ENCODE results near the gene MSH5. TPM values are rescaled to one million over a fixed set of nuclear protein-coding genes. Genes with fewer than 3 reads are reported as not detected.

MSH5 gene
- total and polyA plus RNA-seq, 2 of the 13 experiments (the other 11 are each of a cell fraction or from before 2014, with no cell fraction given): 10.2 to 38.7 TPM

DNA sequence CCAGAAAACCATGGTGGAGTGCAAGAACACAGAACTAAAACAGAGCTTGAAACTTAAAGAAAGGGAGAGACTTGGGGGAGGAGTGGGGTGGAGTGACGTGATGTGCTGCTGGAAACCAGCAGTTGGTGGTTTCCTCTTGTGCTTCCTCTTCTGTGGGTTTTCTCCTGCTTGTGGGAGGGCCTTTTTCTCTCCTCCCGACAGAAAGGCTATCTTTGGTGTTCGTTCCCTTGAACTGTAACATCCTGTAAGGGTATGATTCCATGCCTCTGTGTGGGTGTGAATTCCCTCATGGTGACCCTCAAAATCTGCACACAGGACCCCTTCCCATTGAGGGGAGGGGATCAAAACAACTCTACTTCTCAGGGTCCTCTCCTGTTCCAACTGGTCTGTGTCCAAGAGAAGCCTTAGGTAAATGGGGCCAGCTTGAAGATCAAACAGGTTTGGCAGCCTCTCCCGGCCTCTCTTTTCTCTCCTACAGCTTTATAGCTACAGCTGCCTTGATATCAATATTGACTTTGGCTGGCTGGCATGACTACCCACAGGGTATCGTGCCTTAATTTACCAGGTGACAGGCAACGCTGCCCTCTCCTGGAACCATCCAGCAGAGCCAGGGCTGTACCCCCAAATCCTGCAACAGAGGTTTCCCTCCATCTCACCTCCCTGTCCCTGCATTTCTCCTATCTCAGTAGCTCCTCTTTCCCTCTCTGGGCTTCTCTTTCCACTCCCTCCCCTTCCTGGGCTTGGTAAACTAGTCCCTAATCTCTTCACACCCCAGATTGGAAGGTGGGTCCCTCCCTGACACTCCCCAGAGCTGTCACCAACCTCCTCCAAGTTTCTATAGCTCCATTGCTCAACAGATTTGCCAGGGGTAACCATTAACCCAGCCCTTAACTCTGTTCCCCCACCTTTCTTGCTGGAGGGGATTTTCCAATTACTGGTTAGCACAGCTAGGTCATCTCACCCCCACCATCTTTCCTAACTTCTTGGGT is 1.5 kb upstream of the MSH5 start (continued):
- TF ChIP-seq, protein P1, sequence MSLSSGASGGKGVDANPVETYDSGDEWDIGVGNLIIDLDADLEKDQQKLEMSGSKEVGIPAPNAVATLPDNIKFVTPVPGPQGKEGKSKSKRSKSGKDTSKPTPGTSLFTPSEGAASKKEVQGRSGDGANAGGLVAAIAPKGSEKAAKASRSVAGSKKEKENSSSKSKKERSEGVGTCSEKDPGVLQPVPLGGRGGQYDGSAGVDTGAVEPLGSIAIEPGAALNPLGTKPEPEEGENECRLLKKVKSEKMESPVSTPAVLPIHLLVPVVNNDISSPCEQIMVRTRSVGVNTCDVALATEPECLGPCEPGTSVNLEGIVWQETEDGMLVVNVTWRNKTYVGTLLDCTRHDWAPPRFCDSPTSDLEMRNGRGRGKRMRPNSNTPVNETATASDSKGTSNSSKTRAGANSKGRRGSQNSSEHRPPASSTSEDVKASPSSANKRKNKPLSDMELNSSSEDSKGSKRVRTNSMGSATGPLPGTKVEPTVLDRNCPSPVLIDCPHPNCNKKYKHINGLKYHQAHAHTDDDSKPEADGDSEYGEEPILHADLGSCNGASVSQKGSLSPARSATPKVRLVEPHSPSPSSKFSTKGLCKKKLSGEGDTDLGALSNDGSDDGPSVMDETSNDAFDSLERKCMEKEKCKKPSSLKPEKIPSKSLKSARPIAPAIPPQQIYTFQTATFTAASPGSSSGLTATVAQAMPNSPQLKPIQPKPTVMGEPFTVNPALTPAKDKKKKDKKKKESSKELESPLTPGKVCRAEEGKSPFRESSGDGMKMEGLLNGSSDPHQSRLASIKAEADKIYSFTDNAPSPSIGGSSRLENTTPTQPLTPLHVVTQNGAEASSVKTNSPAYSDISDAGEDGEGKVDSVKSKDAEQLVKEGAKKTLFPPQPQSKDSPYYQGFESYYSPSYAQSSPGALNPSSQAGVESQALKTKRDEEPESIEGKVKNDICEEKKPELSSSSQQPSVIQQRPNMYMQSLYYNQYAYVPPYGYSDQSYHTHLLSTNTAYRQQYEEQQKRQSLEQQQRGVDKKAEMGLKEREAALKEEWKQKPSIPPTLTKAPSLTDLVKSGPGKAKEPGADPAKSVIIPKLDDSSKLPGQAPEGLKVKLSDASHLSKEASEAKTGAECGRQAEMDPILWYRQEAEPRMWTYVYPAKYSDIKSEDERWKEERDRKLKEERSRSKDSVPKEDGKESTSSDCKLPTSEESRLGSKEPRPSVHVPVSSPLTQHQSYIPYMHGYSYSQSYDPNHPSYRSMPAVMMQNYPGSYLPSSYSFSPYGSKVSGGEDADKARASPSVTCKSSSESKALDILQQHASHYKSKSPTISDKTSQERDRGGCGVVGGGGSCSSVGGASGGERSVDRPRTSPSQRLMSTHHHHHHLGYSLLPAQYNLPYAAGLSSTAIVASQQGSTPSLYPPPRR (CRISPR knock-in tag; IDR thresholded peaks at IDR 0.05; ENCODE audit: borderline replicate concordance): peak; percentile 99
- 0 out of 2 replicates have a peak, but pooled peaks have one; percentile 9 for TF ChIP-seq ZNF547 (CRISPR knock-in tag; IDR thresholded peaks at IDR 0.05)
- TF ChIP-seq PHF20 (CRISPR knock-in tag; IDR thresholded peaks at IDR 0.05): peak; percentile 52
- TF ChIP-seq BCL6 (CRISPR knock-in tag; IDR thresholded peaks at IDR 0.05): peak; percentile 91
- peak; percentile 58; the same call in 1 of the 2 replicates for TF ChIP-seq NR2C2 (CRISPR knock-in tag; IDR thresholded peaks at IDR 0.05; ENCODE audit: borderline replicate concordance)
- peak; percentile 27; the same call in 1 of the 2 replicates for TF ChIP-seq HMG20A (CRISPR knock-in tag; IDR thresholded peaks at IDR 0.05; ENCODE audit: borderline replicate concordance)
- TF ChIP-seq ZNF615 (CRISPR knock-in tag; IDR thresholded peaks at IDR 0.05; ENCODE audit: borderline replicate concordance): no peak
- no peak for TF ChIP-seq FIP1L1 (IDR thresholded peaks at IDR 0.05; ENCODE audit: borderline replicate concordance, insufficient read depth, low read depth, low read length)
- TF ChIP-seq, protein P2, sequence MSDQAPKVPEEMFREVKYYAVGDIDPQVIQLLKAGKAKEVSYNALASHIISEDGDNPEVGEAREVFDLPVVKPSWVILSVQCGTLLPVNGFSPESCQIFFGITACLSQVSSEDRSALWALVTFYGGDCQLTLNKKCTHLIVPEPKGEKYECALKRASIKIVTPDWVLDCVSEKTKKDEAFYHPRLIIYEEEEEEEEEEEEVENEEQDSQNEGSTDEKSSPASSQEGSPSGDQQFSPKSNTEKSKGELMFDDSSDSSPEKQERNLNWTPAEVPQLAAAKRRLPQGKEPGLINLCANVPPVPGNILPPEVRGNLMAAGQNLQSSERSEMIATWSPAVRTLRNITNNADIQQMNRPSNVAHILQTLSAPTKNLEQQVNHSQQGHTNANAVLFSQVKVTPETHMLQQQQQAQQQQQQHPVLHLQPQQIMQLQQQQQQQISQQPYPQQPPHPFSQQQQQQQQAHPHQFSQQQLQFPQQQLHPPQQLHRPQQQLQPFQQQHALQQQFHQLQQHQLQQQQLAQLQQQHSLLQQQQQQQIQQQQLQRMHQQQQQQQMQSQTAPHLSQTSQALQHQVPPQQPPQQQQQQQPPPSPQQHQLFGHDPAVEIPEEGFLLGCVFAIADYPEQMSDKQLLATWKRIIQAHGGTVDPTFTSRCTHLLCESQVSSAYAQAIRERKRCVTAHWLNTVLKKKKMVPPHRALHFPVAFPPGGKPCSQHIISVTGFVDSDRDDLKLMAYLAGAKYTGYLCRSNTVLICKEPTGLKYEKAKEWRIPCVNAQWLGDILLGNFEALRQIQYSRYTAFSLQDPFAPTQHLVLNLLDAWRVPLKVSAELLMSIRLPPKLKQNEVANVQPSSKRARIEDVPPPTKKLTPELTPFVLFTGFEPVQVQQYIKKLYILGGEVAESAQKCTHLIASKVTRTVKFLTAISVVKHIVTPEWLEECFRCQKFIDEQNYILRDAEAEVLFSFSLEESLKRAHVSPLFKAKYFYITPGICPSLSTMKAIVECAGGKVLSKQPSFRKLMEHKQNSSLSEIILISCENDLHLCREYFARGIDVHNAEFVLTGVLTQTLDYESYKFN (CRISPR knock-in tag; conservative IDR thresholded peaks at IDR 0.05): peak; percentile 93
- TF ChIP-seq, protein P3, sequence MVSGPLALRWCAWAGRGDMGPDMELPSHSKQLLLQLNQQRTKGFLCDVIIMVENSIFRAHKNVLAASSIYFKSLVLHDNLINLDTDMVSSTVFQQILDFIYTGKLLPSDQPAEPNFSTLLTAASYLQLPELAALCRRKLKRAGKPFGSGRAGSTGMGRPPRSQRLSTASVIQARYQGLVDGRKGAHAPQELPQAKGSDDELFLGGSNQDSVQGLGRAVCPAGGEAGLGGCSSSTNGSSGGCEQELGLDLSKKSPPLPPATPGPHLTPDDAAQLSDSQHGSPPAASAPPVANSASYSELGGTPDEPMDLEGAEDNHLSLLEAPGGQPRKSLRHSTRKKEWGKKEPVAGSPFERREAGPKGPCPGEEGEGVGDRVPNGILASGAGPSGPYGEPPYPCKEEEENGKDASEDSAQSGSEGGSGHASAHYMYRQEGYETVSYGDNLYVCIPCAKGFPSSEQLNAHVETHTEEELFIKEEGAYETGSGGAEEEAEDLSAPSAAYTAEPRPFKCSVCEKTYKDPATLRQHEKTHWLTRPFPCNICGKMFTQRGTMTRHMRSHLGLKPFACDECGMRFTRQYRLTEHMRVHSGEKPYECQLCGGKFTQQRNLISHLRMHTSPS (CRISPR knock-in tag; IDR thresholded peaks at IDR 0.05; ENCODE audit: low read depth): peak; percentile 77; the same call in 1 of the 2 replicates
- 0 out of 2 replicates have a peak, but pooled peaks have one; percentile 57 for TF ChIP-seq DNMT1 (CRISPR knock-in tag; IDR thresholded peaks at IDR 0.05)
- peak; percentile 29; the same call in 1 of the 2 replicates for TF ChIP-seq ZBTB20 (CRISPR knock-in tag; IDR thresholded peaks at IDR 0.05; ENCODE audit: borderline replicate concordance, low read depth)
- no peak for TF ChIP-seq PHF5A (CRISPR knock-in tag; IDR thresholded peaks at IDR 0.05; ENCODE audit: low read depth, unreplicated experiment)
- TF ChIP-seq ZNF235 (CRISPR knock-in tag; IDR thresholded peaks at IDR 0.05; ENCODE audit: borderline replicate concordance): peak; percentile 81; the same call in 1 of the 2 replicates
- TF ChIP-seq RFXANK (CRISPR knock-in tag; IDR thresholded peaks at IDR 0.05): no peak
- TF ChIP-seq, protein P4, sequence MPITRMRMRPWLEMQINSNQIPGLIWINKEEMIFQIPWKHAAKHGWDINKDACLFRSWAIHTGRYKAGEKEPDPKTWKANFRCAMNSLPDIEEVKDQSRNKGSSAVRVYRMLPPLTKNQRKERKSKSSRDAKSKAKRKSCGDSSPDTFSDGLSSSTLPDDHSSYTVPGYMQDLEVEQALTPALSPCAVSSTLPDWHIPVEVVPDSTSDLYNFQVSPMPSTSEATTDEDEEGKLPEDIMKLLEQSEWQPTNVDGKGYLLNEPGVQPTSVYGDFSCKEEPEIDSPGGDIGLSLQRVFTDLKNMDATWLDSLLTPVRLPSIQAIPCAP (CRISPR knock-in tag; IDR thresholded peaks at IDR 0.05; ENCODE audit: low read depth): no peak

All from HepG2 (cell line).